WTC11 (cell line): ENCODE results near the gene IGFBP5.

Experiments used
- CBFB ChIP-seq: sonication (generic); formaldehyde crosslinking; IDR thresholded peaks from 2 replicates; pipeline ENCODE4 v1.8.1; 2022; ENCODE audit warnings: mild to moderate bottlenecking, low read depth, missing genetic modification reagents
- ESRRA ChIP-seq: sonication (generic); formaldehyde crosslinking; IDR thresholded peaks from 2 replicates; pipeline ENCODE4 v1.8.1; 2022; ENCODE audit warnings: mild to moderate bottlenecking, missing genetic modification reagents, borderline replicate concordance
- ETV6 ChIP-seq: sonication (generic); formaldehyde crosslinking; IDR thresholded peaks from 2 replicates; pipeline ENCODE4 v1.8.1; 2022; ENCODE audit warnings: mild to moderate bottlenecking, missing genetic modification reagents
- NR1H2 ChIP-seq: sonication (generic); formaldehyde crosslinking; IDR thresholded peaks from 2 replicates; pipeline ENCODE4 v1.9.0; 2021; ENCODE audit warnings: mild to moderate bottlenecking, moderate library complexity, missing genetic modification reagents
- ZNF138 ChIP-seq: sonication (generic); formaldehyde crosslinking; conservative IDR thresholded peaks from 2 replicates; pipeline ENCODE4 v1.8.1; 2022; ENCODE audit warnings: mild to moderate bottlenecking, moderate library complexity, missing genetic modification reagents
- TF ChIP-seq, protein P1 (sequence below): fragments of 200-600 bp; IDR thresholded peaks from 2 replicates; pipeline ENCODE4 v1.8.0; 2022; ENCODE audit warnings: antibody characterized with exemption
- TF ChIP-seq, protein P2 (sequence below): sonication (generic); formaldehyde crosslinking; conservative IDR thresholded peaks from 2 replicates; pipeline ENCODE4 v1.8.1; 2022; ENCODE audit warnings: mild to moderate bottlenecking, missing genetic modification reagents
- TF ChIP-seq, protein P3 (sequence below): sonication (generic); formaldehyde crosslinking; IDR thresholded peaks from 2 replicates; pipeline ENCODE4 v1.8.0; 2022; ENCODE audit warnings: missing genetic modification reagents

DNA sequence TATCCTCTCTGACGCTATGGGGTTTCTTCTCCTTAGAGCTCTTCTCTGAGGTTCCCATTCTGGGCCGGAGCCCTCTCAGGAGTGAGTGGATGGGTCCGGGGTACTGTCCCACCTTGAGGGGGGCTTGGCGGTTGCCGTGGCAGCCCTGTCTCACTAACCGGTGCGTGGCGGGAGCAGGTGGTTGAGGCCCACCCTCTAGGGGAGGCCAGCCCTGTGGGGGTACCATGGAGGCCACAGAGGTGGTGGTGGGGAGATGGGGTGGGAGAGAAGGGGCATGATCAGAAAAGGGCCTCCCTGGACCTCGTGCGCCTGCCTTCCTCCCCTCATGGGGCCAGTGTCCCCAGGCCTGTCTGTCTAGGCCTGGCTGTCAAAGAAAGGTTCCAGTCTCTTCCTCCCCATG lies 22.3 kb downstream of the IGFBP5 start:
- TF ChIP-seq, protein P1, sequence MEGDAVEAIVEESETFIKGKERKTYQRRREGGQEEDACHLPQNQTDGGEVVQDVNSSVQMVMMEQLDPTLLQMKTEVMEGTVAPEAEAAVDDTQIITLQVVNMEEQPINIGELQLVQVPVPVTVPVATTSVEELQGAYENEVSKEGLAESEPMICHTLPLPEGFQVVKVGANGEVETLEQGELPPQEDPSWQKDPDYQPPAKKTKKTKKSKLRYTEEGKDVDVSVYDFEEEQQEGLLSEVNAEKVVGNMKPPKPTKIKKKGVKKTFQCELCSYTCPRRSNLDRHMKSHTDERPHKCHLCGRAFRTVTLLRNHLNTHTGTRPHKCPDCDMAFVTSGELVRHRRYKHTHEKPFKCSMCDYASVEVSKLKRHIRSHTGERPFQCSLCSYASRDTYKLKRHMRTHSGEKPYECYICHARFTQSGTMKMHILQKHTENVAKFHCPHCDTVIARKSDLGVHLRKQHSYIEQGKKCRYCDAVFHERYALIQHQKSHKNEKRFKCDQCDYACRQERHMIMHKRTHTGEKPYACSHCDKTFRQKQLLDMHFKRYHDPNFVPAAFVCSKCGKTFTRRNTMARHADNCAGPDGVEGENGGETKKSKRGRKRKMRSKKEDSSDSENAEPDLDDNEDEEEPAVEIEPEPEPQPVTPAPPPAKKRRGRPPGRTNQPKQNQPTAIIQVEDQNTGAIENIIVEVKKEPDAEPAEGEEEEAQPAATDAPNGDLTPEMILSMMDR: no peak
- TF ChIP-seq, protein P2, sequence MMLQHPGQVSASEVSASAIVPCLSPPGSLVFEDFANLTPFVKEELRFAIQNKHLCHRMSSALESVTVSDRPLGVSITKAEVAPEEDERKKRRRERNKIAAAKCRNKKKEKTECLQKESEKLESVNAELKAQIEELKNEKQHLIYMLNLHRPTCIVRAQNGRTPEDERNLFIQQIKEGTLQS (CRISPR knock-in tag): no peak
- TF ChIP-seq ESRRA (CRISPR knock-in tag) (no peak), ETV6 (no peak), ZNF138 (CRISPR knock-in tag) (no peak), NR1H2 (CRISPR knock-in tag) (no peak), CBFB (CRISPR knock-in tag) (no peak)
- TF ChIP-seq, protein P3, sequence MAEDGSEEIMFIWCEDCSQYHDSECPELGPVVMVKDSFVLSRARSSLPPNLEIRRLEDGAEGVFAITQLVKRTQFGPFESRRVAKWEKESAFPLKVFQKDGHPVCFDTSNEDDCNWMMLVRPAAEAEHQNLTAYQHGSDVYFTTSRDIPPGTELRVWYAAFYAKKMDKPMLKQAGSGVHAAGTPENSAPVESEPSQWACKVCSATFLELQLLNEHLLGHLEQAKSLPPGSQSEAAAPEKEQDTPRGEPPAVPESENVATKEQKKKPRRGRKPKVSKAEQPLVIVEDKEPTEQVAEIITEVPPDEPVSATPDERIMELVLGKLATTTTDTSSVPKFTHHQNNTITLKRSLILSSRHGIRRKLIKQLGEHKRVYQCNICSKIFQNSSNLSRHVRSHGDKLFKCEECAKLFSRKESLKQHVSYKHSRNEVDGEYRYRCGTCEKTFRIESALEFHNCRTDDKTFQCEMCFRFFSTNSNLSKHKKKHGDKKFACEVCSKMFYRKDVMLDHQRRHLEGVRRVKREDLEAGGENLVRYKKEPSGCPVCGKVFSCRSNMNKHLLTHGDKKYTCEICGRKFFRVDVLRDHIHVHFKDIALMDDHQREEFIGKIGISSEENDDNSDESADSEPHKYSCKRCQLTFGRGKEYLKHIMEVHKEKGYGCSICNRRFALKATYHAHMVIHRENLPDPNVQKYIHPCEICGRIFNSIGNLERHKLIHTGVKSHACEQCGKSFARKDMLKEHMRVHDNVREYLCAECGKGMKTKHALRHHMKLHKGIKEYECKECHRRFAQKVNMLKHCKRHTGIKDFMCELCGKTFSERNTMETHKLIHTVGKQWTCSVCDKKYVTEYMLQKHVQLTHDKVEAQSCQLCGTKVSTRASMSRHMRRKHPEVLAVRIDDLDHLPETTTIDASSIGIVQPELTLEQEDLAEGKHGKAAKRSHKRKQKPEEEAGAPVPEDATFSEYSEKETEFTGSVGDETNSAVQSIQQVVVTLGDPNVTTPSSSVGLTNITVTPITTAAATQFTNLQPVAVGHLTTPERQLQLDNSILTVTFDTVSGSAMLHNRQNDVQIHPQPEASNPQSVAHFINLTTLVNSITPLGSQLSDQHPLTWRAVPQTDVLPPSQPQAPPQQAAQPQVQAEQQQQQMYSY: no peak
